GDM1 (cell line): ENCODE data around the gene DCLRE1C.
"Not testable (repeated sequence)": the region's sequence is repeated elsewhere in the genome, so short reads cannot be mapped to it uniquely, and the experiment has no call there.

Experiments
- DNase-seq: peaks from one replicate; lab custom pipeline; 2025; lab: John Stamatoyannopoulos, UW

The DCLRE1C gene

GRCh38 chr10:14954001-14954770 is at the start of gene DCLRE1C:
TSS of gene DCLRE1C (minus strand) at chr10:14954096. CDS start at chr10:14954010, 86 bp downstream.
- peak; percentile 83 for DNase-seq

- no peak for DNase-seq
Observed at GRCh38 chr10:14995964-14996565, 42.2 kb upstream of the DCLRE1C start.

GRCh38 chr10:14993500-14994455 is 39.9 kb upstream of the DCLRE1C start:
- not testable (repeated sequence) for DNase-seq

GRCh38 chr10:14992336-14992735 is 38.4 kb upstream of the DCLRE1C start:
- DNase-seq, result not testable (repeated sequence)

- DNase-seq, result not testable (repeated sequence)
Observed at GRCh38 chr10:14991035-14991749, 37.3 kb upstream of the DCLRE1C start.

GRCh38 chr10:14989552-14989951 is 35.7 kb upstream of the DCLRE1C start:
- not testable (repeated sequence) for DNase-seq

GRCh38 chr10:14982744-14983143 is 28.8 kb upstream of the DCLRE1C start:
- DNase-seq, result no peak

- DNase-seq, result no peak
Observed at GRCh38 chr10:14975672-14976273, 21.9 kb upstream of the DCLRE1C start.

- not testable (repeated sequence) for DNase-seq
Observed at GRCh38 chr10:14974153-14974998, 20.5 kb upstream of the DCLRE1C start.

GRCh38 chr10:14971867-14972448 is 18.1 kb upstream of the DCLRE1C start:
- DNase-seq, result peak; percentile 9

- no peak for DNase-seq
Observed at GRCh38 chr10:14967897-14968296, 14.0 kb upstream of the DCLRE1C start.

GRCh38 chr10:14959221-14960057 is 5.5 kb upstream of the DCLRE1C start, which contains the start of gene MEIG1:
TSS of gene MEIG1 (plus strand) at chr10:14959388. CDS start at chr10:14966469, 7,081 bp downstream.
- peak; percentile 82 for DNase-seq

- DNase-seq, result no peak
Observed at GRCh38 chr10:14958872-14959220, 5.0 kb upstream of the DCLRE1C start.

- no peak for DNase-seq
Observed at GRCh38 chr10:14954934-14955333, 1.0 kb upstream of the DCLRE1C start.

- no peak for DNase-seq
Observed at GRCh38 chr10:14953424-14954000, 384 bp downstream of the DCLRE1C start.

GRCh38 chr10:14952851-14953423 is 959 bp downstream of the DCLRE1C start:
- no peak for DNase-seq

GRCh38 chr10:14949291-14949690 is 4.6 kb downstream of the DCLRE1C start:
- DNase-seq, result no peak

- no peak for DNase-seq
Observed at GRCh38 chr10:14947268-14947667, 6.6 kb downstream of the DCLRE1C start.
